WI38 (cell line): ENCODE results near the gene PARD3.

Experiments
- H3K4me3 ChIP-seq: 2 replicates; pipeline ENCODE4 v1.5.1; 2011; ENCODE audit warnings: low read depth, mild to moderate bottlenecking, control low read depth, low read length
- CTCF ChIP-seq: IDR thresholded peaks from 2 replicates; pipeline ENCODE4 v1.5.1; 2012; ENCODE audit warnings: low read depth, mild to moderate bottlenecking, control low read depth, low read length

PARD3 gene

GRCh38 chr10:34175121-34175520 is 640.0 kb downstream of the PARD3 start:
- H3K4me3 ChIP-seq: no peak overlapping the region
- no peak for TF ChIP-seq CTCF

GRCh38 chr10:34172936-34173533 is 642.1 kb downstream of the PARD3 start:
- TF ChIP-seq CTCF: no peak
- H3K4me3 ChIP-seq: no peak overlapping the region

GRCh38 chr10:34171957-34172527 is 643.1 kb downstream of the PARD3 start:
- no peak for TF ChIP-seq CTCF
- no peak overlapping the region for H3K4me3 ChIP-seq

GRCh38 chr10:34169677-34170076 is 645.4 kb downstream of the PARD3 start:
- no peak for TF ChIP-seq CTCF
- H3K4me3 ChIP-seq: no peak overlapping the region

- TF ChIP-seq CTCF: no peak
- no peak overlapping the region for H3K4me3 ChIP-seq
Measured at GRCh38 chr10:34169131-34169530, 646.0 kb downstream of the PARD3 start.

- TF ChIP-seq CTCF: no peak
- no peak overlapping the region for H3K4me3 ChIP-seq
Measured at GRCh38 chr10:34168439-34168838, 646.7 kb downstream of the PARD3 start.

GRCh38 chr10:34166823-34167222 is 648.3 kb downstream of the PARD3 start:
- H3K4me3 ChIP-seq: no peak overlapping the region
- TF ChIP-seq CTCF: no peak
